ENCODE data around the gene KMT2C. TPM values are rescaled to one million over a fixed set of nuclear protein-coding genes. Genes with fewer than 3 reads are reported as not detected.
"Not testable (repeated sequence)": the region's sequence is repeated elsewhere in the genome, so short reads cannot be mapped to it uniquely, and the experiment has no call there.

Gene KMT2C
- total and polyA plus RNA-seq, 2 of the 8 experiments (the other 6 are each of a cell fraction or from before 2014, with no cell fraction given), result 9.1 to 40.8 TPM

GRCh38 chr7:152470251-152471022, 34.6 kb upstream of the KMT2C start:
- DNase-seq (ENCODE audit: low read depth in 1 of 2, low spot score in 2 of 2); H2BK15ac ChIP-seq (ENCODE audit: low read length); H3K23me2 ChIP-seq (ENCODE audit: low read depth, low read length); H3K27ac ChIP-seq (ENCODE audit: low read depth, low read length); H2BK12ac ChIP-seq (ENCODE audit: low read depth, low read length); H4K20me1 ChIP-seq (replicated peaks in 1 of 2; ENCODE audit: control insufficient read depth in 1 of 2, insufficient read depth in 2 of 2, low read length in 2 of 2); H3K4me1 ChIP-seq (replicated peaks in 1 of 4; ENCODE audit: control insufficient read depth in 3 of 4, insufficient read depth in 4 of 4, low read length in 3 of 4); H3K4ac ChIP-seq (replicated peaks; ENCODE audit: insufficient read length, low read depth, low read length); H3K23ac ChIP-seq (ENCODE audit: insufficient read length); H3K18ac ChIP-seq (ENCODE audit: extremely low read depth, low read length); H3K4me3 ChIP-seq (ENCODE audit: extremely low read depth in 1 of 4, insufficient read depth in 2 of 4, low read depth in 3 of 4, low read length in 4 of 4); H3K4me2 ChIP-seq (ENCODE audit: insufficient read depth in 1 of 2, low read depth in 2 of 2, low read length in 2 of 2); H2BK120ac ChIP-seq (replicated peaks; ENCODE audit: low read depth, low read length); H4K8ac ChIP-seq (ENCODE audit: extremely low read depth, insufficient read depth, low read length); H4K91ac ChIP-seq (replicated peaks; ENCODE audit: insufficient read length, low read length); H3K79me2 ChIP-seq (ENCODE audit: control insufficient read depth in 1 of 2, insufficient read depth in 2 of 2, low read length in 2 of 2); H3K27me3 ChIP-seq (replicated peaks in 1 of 4; ENCODE audit: control insufficient read depth in 3 of 4, extremely low read depth in 1 of 4, insufficient read depth in 3 of 4, low read length in 3 of 4); H3K9ac ChIP-seq (replicated peaks in 1 of 4; ENCODE audit: extremely low read depth in 1 of 4, low read depth in 3 of 4, low read length in 3 of 4); H3K14ac ChIP-seq (ENCODE audit: insufficient read length); H2BK5ac ChIP-seq (ENCODE audit: low read depth, low read length); H2AK5ac ChIP-seq (ENCODE audit: low read depth, low read length); H2BK20ac ChIP-seq (ENCODE audit: low read length); H3K56ac ChIP-seq (replicated peaks; ENCODE audit: insufficient read length, low read depth, low read length); H3K36me3 ChIP-seq (ENCODE audit: control insufficient read depth in 2 of 4, insufficient read depth in 4 of 4, low read length in 3 of 4); FAIRE-seq; H3K79me1 ChIP-seq (ENCODE audit: low read depth, low read length); H2AFZ ChIP-seq (ENCODE audit: low read length); H4K5ac ChIP-seq (ENCODE audit: insufficient read length, low read depth, low read length): not testable (repeated sequence)
- 92% methylated on average over 7 of the region's 7 CpGs; no CpG with 5 or more reads in 1 of the 2 experiments for WGBS, 2 experiments (ENCODE audit: extremely low coverage in 1 of 2, insufficient coverage in 1 of 2, insufficient read length in 1 of 2, insufficient replicate concordance in 2 of 2, low coverage in 1 of 2, low lambda C conversion rate in 2 of 2, missing lambda C conversion rate in 1 of 2)
- POLR2A ChIA-PET (ENCODE audit: partially characterized antibody), result interaction anchor here (1.5 kb wide), 1 partner anchor 8 kb away, joined by 3 read pairs; no protein-coding TSS in a partner anchor
- CTCF ChIA-PET (ENCODE audit: partially characterized antibody), result interaction anchor here (0.9 kb wide), 1 partner anchor 133 kb away, joined by 4 read pairs; no protein-coding TSS in a partner anchor
- peaks cover 9 to 11% of the 10 kb centered on the region in 2 experiments; a peak in 2 of 4 replicates for H3K9me3 ChIP-seq (ENCODE audit: insufficient read depth in 2 of 2, low read depth in 1 of 2, low read length in 1 of 2)

Data from H1 (cell line).